ENCODE results near the gene LRRFIP2.
"Not testable (repeated sequence)": the region's sequence is repeated elsewhere in the genome, so short reads cannot be mapped to it uniquely, and the experiment has no call there.

LRRFIP2 gene

DNA sequence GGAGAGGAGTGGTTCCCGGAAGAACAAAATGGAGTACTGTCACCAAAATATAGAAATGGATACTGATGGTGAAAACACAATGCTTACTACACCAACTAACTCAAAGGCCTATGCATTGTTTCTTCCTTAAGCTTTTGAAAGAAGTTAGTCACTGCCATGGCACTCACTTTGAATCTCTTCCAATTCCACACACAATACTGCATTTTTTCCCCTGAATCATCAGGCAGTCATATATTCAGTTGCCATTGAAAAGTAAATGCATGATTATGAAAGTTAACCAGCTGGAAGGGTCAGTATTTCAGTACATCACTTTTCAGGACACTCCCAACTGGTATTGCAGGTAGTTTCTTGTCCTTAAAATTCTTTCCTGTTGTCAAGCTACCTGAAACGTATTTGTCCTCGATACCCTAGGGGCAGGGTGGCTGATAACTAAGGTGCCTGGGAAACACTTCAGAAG, 9.0 kb upstream of the LRRFIP2 start:
- no peak for DNase-seq

GRCh38 chr3:37182816-37183215, 8.4 kb upstream of the LRRFIP2 start:
- no peak for DNase-seq

GRCh38 chr3:37181756-37182155, 7.4 kb upstream of the LRRFIP2 start:
- no peak for DNase-seq

DNA sequence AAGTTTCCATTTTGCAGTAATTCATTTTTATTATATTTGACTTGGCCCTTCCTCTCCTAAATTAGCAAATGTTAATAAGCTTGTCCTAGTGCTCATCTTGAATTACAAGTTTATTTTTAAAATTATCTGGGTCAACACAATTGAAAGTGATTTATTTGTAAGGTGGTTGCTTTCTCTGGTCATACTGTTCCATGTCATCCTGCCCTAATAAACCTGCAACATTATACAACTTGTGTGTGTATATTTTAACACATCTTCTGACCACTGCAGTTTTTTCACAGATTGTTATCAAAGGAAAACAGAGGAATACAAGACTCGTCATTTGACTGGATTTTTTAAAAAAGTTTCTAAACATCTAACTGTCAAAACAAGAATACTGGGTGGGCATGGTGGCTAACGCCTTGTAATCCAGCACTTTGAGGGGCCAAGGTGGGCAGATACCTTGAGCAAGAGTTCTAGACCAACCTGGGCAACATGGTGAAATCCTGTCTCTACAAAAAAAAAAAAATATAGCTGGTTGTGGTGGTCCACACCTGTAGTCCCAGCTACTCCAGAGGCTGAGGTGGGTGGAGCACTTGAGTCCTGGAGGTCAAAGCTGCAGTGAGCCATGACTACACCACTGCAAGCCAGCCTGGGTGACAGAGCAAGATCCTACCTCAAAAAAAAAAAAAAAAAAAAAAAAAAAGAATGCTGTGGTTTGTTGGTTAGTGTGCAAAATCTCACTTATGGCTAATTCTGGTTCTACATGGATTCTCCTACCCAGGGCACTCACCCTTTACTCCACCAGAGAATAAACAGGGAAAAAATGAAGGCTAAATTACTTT, 5.0 kb upstream of the LRRFIP2 start:
- DNase-seq = no peak

GRCh38 chr3:37173806-37174205, 576 bp downstream of the LRRFIP2 start:
- DNase-seq = no peak

- no peak for DNase-seq
Measured at GRCh38 chr3:37171144-37171543, 3.2 kb downstream of the LRRFIP2 start.

DNA sequence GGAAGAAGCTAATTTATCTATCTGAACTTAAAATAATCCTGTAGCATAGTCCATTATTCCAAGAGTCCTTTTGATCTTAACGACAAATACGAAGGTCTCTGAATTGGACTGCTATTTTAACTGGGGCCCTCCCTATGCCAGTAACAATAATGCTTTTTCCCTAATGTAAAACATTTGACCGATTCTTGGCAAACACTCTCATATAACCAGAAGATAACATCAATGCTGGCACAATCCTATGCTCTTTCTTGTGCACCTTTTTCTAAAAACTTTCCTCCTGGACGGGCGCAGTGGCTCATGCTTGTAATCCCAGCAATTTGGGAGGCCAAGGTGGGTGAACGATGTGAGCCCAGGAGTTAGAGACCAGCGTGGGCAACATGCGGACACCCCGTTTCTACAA, 3.9 kb downstream of the LRRFIP2 start:
- no peak for DNase-seq

DNA sequence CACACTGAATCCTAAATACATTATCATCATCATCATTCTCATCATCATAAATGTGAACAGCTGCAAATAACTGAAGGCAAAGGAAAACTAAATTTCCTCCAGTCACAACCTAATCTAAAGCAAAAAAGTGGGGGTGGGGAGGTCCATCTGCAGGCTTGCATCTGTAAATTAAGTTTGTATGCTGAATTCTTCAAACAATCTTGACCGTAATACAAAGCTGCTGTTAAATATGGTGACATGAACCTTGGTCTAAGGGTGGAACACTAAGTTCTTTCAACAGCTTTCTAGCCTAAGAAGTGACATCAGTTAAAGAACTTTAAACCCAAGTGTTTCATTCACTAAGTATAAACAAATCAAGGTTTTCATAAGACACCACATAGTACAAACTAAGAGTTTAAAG, 4.3 kb downstream of the LRRFIP2 start:
- DNase-seq = no peak

DNA sequence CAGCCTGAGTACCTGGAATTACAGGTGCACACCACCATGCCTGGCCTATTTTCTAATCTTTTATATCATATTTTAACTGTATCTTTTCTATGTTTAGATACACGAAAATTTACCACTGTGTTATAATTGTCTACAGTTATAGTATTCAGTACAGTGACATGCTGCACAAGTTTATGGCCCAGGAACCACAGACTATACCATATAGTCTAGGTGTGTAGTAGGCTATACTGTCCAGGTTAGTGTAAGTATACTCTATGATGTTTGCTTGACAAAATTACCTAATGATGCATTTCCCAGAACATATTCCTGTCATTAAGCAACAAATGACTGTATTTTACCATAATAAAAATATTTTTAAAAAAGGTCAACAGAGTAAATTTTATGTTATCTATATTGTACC, 5.5 kb downstream of the LRRFIP2 start:
- DNase-seq = no peak

DNA sequence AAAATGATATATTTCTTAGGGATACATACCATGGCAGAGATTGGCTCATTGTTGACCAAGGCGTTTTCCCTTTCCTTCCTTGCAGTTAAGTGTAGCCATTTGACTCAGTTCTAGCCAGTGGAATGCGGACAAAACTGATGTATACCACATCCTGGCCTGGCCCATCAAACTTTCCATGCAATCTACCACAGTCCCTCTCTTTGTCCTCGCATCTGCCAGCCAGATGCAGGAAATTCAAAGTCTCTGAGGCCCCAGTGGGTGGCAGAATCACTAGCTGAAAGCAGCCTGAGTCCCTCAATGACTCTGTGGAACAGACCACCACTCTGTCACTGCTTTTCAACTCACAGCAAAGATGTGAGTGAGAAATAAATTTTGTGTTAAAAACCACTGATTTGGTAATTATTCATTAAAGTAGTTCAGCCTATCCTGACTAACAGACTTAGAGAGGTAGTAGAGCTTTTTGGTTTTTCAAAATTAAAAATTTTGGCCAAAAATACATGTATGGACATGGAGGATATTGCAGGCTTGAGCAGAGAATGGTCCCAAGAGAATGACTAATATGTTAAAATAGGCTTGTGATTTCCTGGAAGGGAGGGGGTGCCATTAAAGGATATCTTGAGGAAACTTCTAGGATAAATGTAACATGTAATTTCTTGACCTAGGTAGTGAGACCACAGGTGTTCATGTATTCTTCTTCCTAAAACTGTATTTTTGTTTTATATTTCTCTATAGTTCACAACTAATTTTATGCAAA, 10.9 kb downstream of the LRRFIP2 start:
- DNase-seq = no peak

DNA sequence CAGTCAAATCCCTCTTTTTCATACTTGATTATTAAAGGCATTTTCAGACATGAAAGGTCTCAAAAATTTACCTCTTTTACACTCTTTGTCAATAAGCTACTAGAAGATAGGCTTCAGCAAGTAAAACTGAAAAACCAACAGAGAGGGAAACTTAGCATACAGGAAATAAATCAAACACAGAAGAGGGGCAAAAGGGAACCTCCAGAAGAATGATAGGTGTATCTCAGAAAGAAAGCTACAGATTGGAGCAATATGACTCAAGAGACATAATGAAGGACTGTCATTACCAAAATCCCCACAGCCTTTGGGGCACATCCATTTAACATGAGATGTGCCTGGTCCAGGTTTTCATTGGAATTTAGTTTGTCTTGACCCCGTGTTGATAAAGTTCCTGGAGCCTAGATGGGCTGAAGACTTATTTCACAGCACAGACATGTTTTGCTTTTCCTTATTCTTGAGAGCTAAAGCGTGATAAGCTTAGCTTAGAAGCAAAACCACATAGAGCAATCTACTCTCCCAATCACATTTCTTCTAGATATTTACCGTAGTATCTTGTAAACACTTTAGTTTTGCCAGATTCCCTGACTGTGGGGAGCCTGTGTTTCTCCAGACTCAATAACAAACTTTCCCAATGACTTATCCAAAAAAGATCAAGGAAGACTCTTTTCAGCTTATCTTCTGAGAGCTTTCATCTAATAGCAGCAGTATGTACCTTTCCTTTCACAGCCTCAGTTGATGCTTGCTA, 11.7 kb downstream of the LRRFIP2 start:
- no peak for DNase-seq

GRCh38 chr3:37161351-37161750, 13.0 kb downstream of the LRRFIP2 start:
- DNase-seq = no peak

GRCh38 chr3:37155782-37156181, 18.6 kb downstream of the LRRFIP2 start:
- no peak for DNase-seq

GRCh38 chr3:37154668-37155314, 19.6 kb downstream of the LRRFIP2 start:
- DNase-seq = no peak

GRCh38 chr3:37150621-37151020, 23.8 kb downstream of the LRRFIP2 start:
- DNase-seq = no peak

GRCh38 chr3:37149257-37149656, 25.1 kb downstream of the LRRFIP2 start:
- DNase-seq = no peak

DNA sequence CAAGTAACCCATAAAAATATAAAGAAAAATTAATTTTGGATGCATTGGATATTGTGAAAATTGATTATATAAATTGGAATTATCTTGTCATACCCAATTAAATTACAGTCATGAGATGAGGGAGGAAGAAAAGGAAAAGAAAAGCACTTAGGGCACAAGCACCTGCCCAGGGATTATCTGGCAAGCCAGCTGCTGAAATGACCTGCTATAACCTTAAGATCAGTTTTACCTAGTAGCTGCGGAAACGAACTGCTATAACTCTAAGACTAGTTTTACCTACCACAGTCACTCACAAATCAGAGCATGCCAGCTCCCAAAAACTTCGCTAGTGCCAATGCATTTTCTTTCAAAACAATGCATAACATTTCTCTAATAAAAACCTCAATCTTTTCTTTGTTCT, 26.2 kb downstream of the LRRFIP2 start:
- no peak for DNase-seq

- DNase-seq = no peak
Measured at GRCh38 chr3:37147666-37148065, 26.7 kb downstream of the LRRFIP2 start.

GRCh38 chr3:37146927-37147326, 27.5 kb downstream of the LRRFIP2 start:
- not testable (repeated sequence) for DNase-seq

DNA sequence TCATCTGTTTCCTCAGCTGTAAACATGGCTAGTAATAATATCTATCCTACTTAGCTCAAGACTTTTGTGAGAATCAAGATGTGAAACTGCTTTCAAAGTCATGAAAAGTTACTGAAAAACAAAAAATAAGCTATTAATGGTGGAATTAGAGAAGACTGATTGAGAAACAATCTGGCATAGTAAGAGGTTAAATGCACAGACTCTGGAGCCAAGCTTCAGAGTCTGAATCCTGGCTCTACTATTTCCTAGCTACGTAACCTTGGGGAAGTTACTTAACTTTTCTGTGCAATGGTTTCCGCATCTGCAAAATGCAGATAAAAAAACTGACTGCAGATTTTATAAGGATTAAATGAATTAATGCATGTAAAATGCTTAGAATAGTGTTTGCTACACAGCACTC, 28.8 kb downstream of the LRRFIP2 start:
- no peak for DNase-seq

GRCh38 chr3:37144806-37145205, 29.6 kb downstream of the LRRFIP2 start:
- no peak for DNase-seq

DNA sequence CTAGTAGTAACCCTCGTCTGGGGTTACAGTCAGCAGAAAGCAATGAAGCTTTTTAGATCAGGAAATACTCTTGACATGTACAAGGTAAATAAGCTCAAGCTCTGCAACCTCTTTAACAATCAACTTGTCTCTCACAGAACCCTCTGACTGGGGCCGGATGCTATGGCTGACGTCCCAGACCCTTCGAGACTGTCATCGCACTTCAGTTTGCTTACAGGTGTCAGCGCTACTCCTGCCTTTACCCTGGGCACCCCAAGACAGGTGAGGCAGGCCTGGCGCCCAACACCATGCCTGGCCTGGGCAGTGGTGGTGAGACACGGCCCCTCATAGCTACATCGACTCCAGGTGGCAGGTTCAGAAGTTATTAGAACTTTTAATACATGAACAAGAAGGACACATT, 30.6 kb downstream of the LRRFIP2 start:
- DNase-seq = no peak

DNA sequence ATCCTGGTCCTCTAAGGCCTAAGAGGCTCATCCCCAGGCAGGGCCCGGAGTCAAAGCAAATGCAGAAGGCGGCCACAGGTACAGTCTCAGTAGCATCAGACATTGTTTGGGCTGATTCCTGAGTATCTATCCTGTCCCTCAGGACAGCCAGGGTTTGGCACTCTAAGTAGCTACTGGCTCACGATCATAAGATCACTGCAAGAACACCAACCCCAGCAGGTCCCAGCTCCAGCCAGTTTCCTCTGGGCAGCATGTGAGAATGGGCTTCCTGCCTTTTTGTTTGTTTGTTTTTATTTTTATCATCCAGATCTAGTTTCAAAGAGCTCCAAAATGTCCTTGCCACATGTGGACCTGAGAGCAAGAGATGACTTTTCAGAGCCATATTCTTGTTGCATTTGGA, 32.7 kb downstream of the LRRFIP2 start:
- DNase-seq = no peak
